GM18526 (cell line): Measurements from ENCODE around the gene SEC22A.

Experiments used
- POLR2A ChIP-seq: IDR thresholded peaks from 3 replicates; pipeline ENCODE4 v1.6.1; 2011; ENCODE audit not compliant: insufficient read length; ENCODE audit errors: extremely low read depth

SEC22A gene

GRCh38 chr3:123322866-123323265 lies 121.1 kb downstream of the SEC22A start:
- no peak for TF ChIP-seq POLR2A
